Measurements from ENCODE around the gene KRT34.

DNA sequence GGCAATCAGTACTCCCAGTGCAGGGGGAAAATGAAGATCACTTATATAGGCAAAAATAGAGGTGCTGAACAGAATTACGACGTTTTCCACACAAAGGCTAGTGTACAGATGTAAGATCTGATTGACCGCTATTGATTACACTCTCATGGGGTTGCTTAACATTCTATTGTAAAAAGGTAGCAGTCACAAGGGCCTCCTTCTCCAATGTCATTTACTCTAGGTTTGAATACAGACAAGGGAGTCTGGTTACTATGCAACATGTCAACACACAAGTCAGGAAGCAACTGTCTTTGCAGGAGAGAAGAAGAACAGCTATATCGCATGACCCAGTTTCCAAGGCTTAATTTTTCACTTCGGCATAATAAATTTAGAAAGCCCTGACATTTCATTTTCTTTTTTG is 34.4 kb upstream of the KRT34 start:
- no peak for TF ChIP-seq ZNF114 (CRISPR knock-in tag; IDR thresholded peaks at IDR 0.05)
- TF ChIP-seq, protein P1, sequence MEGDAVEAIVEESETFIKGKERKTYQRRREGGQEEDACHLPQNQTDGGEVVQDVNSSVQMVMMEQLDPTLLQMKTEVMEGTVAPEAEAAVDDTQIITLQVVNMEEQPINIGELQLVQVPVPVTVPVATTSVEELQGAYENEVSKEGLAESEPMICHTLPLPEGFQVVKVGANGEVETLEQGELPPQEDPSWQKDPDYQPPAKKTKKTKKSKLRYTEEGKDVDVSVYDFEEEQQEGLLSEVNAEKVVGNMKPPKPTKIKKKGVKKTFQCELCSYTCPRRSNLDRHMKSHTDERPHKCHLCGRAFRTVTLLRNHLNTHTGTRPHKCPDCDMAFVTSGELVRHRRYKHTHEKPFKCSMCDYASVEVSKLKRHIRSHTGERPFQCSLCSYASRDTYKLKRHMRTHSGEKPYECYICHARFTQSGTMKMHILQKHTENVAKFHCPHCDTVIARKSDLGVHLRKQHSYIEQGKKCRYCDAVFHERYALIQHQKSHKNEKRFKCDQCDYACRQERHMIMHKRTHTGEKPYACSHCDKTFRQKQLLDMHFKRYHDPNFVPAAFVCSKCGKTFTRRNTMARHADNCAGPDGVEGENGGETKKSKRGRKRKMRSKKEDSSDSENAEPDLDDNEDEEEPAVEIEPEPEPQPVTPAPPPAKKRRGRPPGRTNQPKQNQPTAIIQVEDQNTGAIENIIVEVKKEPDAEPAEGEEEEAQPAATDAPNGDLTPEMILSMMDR (conservative IDR thresholded peaks at IDR 0.05; ENCODE audit: low read depth in 2 of 2) = no peak
- TF ChIP-seq EZH2 (IDR thresholded peaks at IDR 0.05; ENCODE audit: low read depth, unreplicated experiment) = no peak
- TF ChIP-seq POLR2AphosphoS5 (IDR thresholded peaks at IDR 0.05; ENCODE audit: low read depth) = no peak
- TF ChIP-seq CREB1 (CRISPR knock-in tag; IDR thresholded peaks at IDR 0.05; ENCODE audit: low read depth) = no peak
- TF ChIP-seq, protein P2, sequence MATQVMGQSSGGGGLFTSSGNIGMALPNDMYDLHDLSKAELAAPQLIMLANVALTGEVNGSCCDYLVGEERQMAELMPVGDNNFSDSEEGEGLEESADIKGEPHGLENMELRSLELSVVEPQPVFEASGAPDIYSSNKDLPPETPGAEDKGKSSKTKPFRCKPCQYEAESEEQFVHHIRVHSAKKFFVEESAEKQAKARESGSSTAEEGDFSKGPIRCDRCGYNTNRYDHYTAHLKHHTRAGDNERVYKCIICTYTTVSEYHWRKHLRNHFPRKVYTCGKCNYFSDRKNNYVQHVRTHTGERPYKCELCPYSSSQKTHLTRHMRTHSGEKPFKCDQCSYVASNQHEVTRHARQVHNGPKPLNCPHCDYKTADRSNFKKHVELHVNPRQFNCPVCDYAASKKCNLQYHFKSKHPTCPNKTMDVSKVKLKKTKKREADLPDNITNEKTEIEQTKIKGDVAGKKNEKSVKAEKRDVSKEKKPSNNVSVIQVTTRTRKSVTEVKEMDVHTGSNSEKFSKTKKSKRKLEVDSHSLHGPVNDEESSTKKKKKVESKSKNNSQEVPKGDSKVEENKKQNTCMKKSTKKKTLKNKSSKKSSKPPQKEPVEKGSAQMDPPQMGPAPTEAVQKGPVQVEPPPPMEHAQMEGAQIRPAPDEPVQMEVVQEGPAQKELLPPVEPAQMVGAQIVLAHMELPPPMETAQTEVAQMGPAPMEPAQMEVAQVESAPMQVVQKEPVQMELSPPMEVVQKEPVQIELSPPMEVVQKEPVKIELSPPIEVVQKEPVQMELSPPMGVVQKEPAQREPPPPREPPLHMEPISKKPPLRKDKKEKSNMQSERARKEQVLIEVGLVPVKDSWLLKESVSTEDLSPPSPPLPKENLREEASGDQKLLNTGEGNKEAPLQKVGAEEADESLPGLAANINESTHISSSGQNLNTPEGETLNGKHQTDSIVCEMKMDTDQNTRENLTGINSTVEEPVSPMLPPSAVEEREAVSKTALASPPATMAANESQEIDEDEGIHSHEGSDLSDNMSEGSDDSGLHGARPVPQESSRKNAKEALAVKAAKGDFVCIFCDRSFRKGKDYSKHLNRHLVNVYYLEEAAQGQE (IDR thresholded peaks at IDR 0.05; ENCODE audit: unreplicated experiment) = no peak
